Lung (tissue), 12 donors: Measurements from ENCODE around the gene LTBP2. TPM values are rescaled to one million over a fixed set of nuclear protein-coding genes. Genes with fewer than 3 reads are reported as not detected.

Experiments used
- ATAC-seq: fragments of 200-7000 bp; cut with Tn5 transposase; one replicate; pipeline ENCODE4 v1.9.1; 2020; ENCODE audit warnings: moderate number of reproducible peaks; ENCODE audit not compliant: insufficient read depth, low FRiP score
- DNase-seq, 3 donors: peaks; one replicate each; pipeline ENCODE4 v3.0.0-alpha.2; 2013 to 2017
- H3K27ac ChIP-seq, 2 donors: one replicate each; pipeline ENCODE4 v1.5.1; 2013; ENCODE audit warnings: mild to moderate bottlenecking in 2 of 2, moderate library complexity in 2 of 2, control low read depth in 1 of 2, inconsistent platforms in 1 of 2, low read depth in 1 of 2, low read length in 1 of 2
- H3K27me3 ChIP-seq, 3 donors: one replicate each; pipeline ENCODE4 v1.5.1; 2013; ENCODE audit warnings: low read length in 2 of 3; ENCODE audit not compliant: control insufficient read depth in 3 of 3, insufficient read depth in 3 of 3
- H3K36me3 ChIP-seq, 4 donors: one replicate each; pipeline ENCODE4 v1.5.1; 2013; ENCODE audit warnings: low read length in 4 of 4, mild to moderate bottlenecking in 1 of 4, moderate library complexity in 1 of 4; ENCODE audit not compliant: control insufficient read depth in 4 of 4, insufficient read depth in 4 of 4
- H3K4me1 ChIP-seq, 5 donors: one replicate each; pipeline ENCODE4 v1.5.1; 2013; ENCODE audit warnings: low read length in 5 of 5, mild to moderate bottlenecking in 2 of 5, moderate library complexity in 1 of 5; ENCODE audit not compliant: control insufficient read depth in 5 of 5, insufficient read depth in 5 of 5
- H3K4me3 ChIP-seq: one replicate; pipeline ENCODE4 v1.5.1; 2013; ENCODE audit warnings: mild to moderate bottlenecking, control low read depth, moderate library complexity
- H3K9ac ChIP-seq, 2 donors: one replicate each; pipeline ENCODE4 v1.5.1; 2013; ENCODE audit warnings: low read length in 2 of 2, control low read depth in 1 of 2; ENCODE audit not compliant: insufficient read depth in 1 of 2
- H3K9me3 ChIP-seq, 4 donors: one replicate each; pipeline ENCODE4 v1.5.1; 2013; ENCODE audit warnings: low read length in 3 of 4, mild to moderate bottlenecking in 1 of 4, moderate library complexity in 1 of 4; ENCODE audit not compliant: control insufficient read depth in 4 of 4, insufficient read depth in 3 of 4
- WGBS, 2 donors: extraction: QIAGEN DNeasy Blood & Tissue Kit; methylation state at CpG; one replicate each; pipeline ENCODE4 v1.1.7; 2013; 5-methylcytosine and 5-hydroxymethylcytosine counted together
- polyA plus RNA-seq, 2 donors: library from polyadenylated mRNA; stranded (reverse); fragments of 200-250 nt; gene quantifications; one replicate each; pipeline ENCODE4 v1.2.1, GENCODE V29; 2013
- total RNA-seq, 2 donors: library from RNA; depleted of rRNA in 1 of 2; stranded (reverse); fragments of >200 nt in 1 of 2; gene quantifications; one replicate each; pipeline ENCODE4 v1.2.1, GENCODE V29; 2014 to 2021
- TF ChIP-seq, protein P1 (sequence below): IDR thresholded peaks from 2 replicates; pipeline ENCODE4 v1.5.1; 2012; ENCODE audit warnings: mild to moderate bottlenecking; ENCODE audit errors: control extremely low read depth, extremely low read depth
- donor health status: control.
- donor health status: control.
- donor health status: Bipolar disorder and iron deficiency.
- donor health status: healthy.
- donor health status: DM: yes; HTN: yes; CAD: no.

Gene LTBP2
- total and polyA plus RNA-seq, 4 donors: 13.2 to 78.4 (median 25.8) TPM

- no peaks in the 10 kb centered on the region for H3K9me3 ChIP-seq
- H3K4me3 ChIP-seq: no peak overlapping the region
- TF ChIP-seq, protein P1, sequence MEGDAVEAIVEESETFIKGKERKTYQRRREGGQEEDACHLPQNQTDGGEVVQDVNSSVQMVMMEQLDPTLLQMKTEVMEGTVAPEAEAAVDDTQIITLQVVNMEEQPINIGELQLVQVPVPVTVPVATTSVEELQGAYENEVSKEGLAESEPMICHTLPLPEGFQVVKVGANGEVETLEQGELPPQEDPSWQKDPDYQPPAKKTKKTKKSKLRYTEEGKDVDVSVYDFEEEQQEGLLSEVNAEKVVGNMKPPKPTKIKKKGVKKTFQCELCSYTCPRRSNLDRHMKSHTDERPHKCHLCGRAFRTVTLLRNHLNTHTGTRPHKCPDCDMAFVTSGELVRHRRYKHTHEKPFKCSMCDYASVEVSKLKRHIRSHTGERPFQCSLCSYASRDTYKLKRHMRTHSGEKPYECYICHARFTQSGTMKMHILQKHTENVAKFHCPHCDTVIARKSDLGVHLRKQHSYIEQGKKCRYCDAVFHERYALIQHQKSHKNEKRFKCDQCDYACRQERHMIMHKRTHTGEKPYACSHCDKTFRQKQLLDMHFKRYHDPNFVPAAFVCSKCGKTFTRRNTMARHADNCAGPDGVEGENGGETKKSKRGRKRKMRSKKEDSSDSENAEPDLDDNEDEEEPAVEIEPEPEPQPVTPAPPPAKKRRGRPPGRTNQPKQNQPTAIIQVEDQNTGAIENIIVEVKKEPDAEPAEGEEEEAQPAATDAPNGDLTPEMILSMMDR: no peak
- H3K4me1 ChIP-seq: peaks cover 0 to 59% (median 40%) of the 10 kb centered on the region in 5 donors
- DNase-seq: no peak
- no peaks in the 10 kb centered on the region for H3K36me3 ChIP-seq
- no peak overlapping the region for H3K9ac ChIP-seq
- H3K27ac ChIP-seq: peak overlapping the region in 1 of 2 donors; percentile 75
- 70 to 86% methylated on average over 5 of the region's 5 CpGs for WGBS, 2 donors
- H3K27me3 ChIP-seq: no peaks in the 10 kb centered on the region
- no peak for ATAC-seq
Observed at GRCh38 chr14:74570696-74571095, 41.3 kb downstream of the LTBP2 start.

DNA sequence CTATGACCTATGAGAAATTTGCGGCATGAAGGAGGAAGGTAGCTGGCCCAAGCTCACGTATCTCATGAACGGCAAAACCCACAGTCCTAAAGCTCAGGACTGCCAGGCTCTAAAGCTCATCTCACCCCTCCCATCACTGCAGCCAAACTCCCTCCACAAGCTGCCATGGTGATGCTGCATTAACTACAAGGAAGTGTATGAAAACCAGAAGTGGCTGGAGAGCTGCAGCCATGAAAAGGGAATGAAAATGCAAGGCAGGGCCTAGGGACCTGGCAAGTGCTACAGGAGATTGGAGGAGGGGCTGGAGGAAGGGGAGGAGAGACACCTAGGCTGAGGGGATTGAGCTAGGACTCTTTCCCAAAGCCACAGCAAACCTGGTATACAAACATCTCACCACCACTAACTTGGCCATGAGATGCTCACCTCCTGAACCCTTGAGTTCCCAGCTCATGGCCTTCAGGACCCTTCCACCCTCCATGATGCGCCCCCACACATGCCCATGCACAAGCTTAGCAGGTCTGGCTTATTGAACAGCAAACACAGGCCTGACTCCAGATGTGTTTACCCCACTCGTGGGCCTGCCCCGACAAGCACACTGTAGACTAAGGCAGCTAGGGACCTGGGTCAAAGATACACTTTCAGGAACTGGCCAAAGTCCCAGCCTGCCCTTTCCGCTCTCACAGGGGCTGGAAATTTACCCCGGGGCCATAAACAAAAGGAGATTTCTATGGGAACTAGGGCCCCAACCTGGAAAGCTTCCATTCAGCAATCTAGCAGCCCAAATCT, 42.0 kb downstream of the LTBP2 start:
- H3K27me3 ChIP-seq: no peaks in the 10 kb centered on the region
- peaks cover 0 to 59% (median 40%) of the 10 kb centered on the region in 5 donors for H3K4me1 ChIP-seq
- no peaks in the 10 kb centered on the region for H3K36me3 ChIP-seq
- DNase-seq (peak; percentile 37 to 69 (median 58)), ATAC-seq (no peak)
- H3K4me3 ChIP-seq: no peak overlapping the region
- TF ChIP-seq, protein P1: no peak
- WGBS, 2 donors: 70 to 84% methylated on average over 8 of the region's 8 CpGs
- H3K9me3 ChIP-seq: no peaks in the 10 kb centered on the region
- H3K9ac ChIP-seq: peak overlapping the region in 1 of 2 donors; percentile 47
- H3K27ac ChIP-seq: peak overlapping the region in 1 of 2 donors; percentile 44

- H3K27me3 ChIP-seq: no peaks in the 10 kb centered on the region
- peak overlapping the region in 1 of 2 donors; percentile 44 for H3K27ac ChIP-seq
- no peak overlapping the region for H3K9ac ChIP-seq
- TF ChIP-seq, protein P1: no peak
- H3K4me1 ChIP-seq: peaks cover 0 to 59% (median 40%) of the 10 kb centered on the region in 5 donors
- DNase-seq (no peak), ATAC-seq (no peak)
- H3K9me3 ChIP-seq: no peaks in the 10 kb centered on the region
- 76 to 89% methylated on average over 2 of the region's 2 CpGs for WGBS, 2 donors
- H3K36me3 ChIP-seq: no peaks in the 10 kb centered on the region
- H3K4me3 ChIP-seq: no peak overlapping the region
Observed at GRCh38 chr14:74569387-74569786, 42.6 kb downstream of the LTBP2 start.
